Heart right ventricle (tissue), 16 donors: ENCODE data around the gene SYT6. TPM values are rescaled to one million over a fixed set of nuclear protein-coding genes. Genes with fewer than 3 reads are reported as not detected.

Experiments used
- ATAC-seq, 8 donors: fragments of 200-7000 bp; cut with Tn5 transposase; one replicate each; pipeline ENCODE4 v1.9.1; 2020; ENCODE audit warnings: mild to moderate bottlenecking in 8 of 8, moderate library complexity in 8 of 8, moderate number of reproducible peaks in 1 of 8
- DNase-seq, 2 donors: peaks; one replicate each; pipeline ENCODE4 v3.0.0-alpha.2; 2020
- H3K27ac ChIP-seq, 10 donors: fragments of 200-600 bp; sonication (generic) in 2 of 10; one replicate each; pipeline versions ENCODE4 v1.5.0 to v1.8.0; 2020 to 2022; ENCODE audit warnings: mild to moderate bottlenecking in 3 of 10
- H3K27me3 ChIP-seq, 7 donors: fragments of 200-600 bp; one replicate each; pipeline ENCODE4 v1.8.0; 2021 to 2022; ENCODE audit warnings: mild to moderate bottlenecking in 2 of 7
- H3K36me3 ChIP-seq, 9 donors: fragments of 200-600 bp; sonication (generic) in 1 of 9; one replicate each; pipeline versions ENCODE4 v1.5.0 to v1.8.0; 2020 to 2022; ENCODE audit warnings: mild to moderate bottlenecking in 2 of 9
- H3K4me1 ChIP-seq, 9 donors: fragments of 200-600 bp; sonication (generic) in 1 of 9; one replicate each; pipeline versions ENCODE4 v1.5.0 to v1.8.0; 2020 to 2022; ENCODE audit warnings: mild to moderate bottlenecking in 4 of 9
- H3K4me3 ChIP-seq, 10 donors: fragments of 200-600 bp; sonication (generic) in 2 of 10; one replicate each; pipeline versions ENCODE4 v1.5.0 to v1.8.0; 2020 to 2022; ENCODE audit warnings: mild to moderate bottlenecking in 7 of 10, moderate library complexity in 2 of 10
- H3K9me3 ChIP-seq, 11 donors: fragments of 200-600 bp in 10 of 11; sonication (generic) in 2 of 11; one replicate each; pipeline versions ENCODE4 v1.5.0 to v1.8.0; 2013 to 2022; ENCODE audit warnings: mild to moderate bottlenecking in 2 of 11, control low read depth in 1 of 11, moderate library complexity in 1 of 11
- CTCF ChIP-seq, 9 donors: fragments of 200-600 bp; sonication (generic) in 2 of 9; IDR thresholded peaks; one replicate each; pipeline versions ENCODE4 v1.5.0 to v1.8.0; 2021 to 2022; ENCODE audit warnings: antibody characterized with exemption in 9 of 9, mild to moderate bottlenecking in 5 of 9, moderate library complexity in 1 of 9
- WGBS, 2 donors: extraction: QIAGEN DNeasy Blood & Tissue Kit; methylation state at CpG; one replicate each; pipeline ENCODE4 v1.1.7; 2013; ENCODE audit warnings: inconsistent platforms in 1 of 2; 5-methylcytosine and 5-hydroxymethylcytosine counted together
- intact Hi-C, 10 donors: fragments of 100-400 bp; cut with DNase I; formaldehyde crosslinking; loops; one replicate each; pipeline versions ENCODE4 v1.11.1 to v1.14.2; 2022
- polyA plus RNA-seq, 2 donors: library from polyadenylated mRNA; stranded (reverse); fragments of 200-250 nt; gene quantifications; one replicate each; pipeline ENCODE4 v1.2.3, GENCODE V29; 2013
- total RNA-seq, 10 donors: library from RNA; stranded (reverse); fragmentation: NEBNext Ultra II Directional in 3 of 10; extraction: Animal tissue kit (Norgen Biotek cat#: 25700) in 3 of 10; gene quantifications; one replicate each; pipeline versions ENCODE4 v1.2.1 to v1.2.4, GENCODE V29; 2021 to 2023
- donor health status: Arrhythmogenic right ventricular cardiomyopathy.
- donor health status: ischemic (EF 13 %, LVEDD 7.1; RV severe dilation, severe dysfunction).
- donor health status: healthy with polysubstance abuse.
- donor health status: DM: no; HTN: yes; CAD: no.
- donor health status: DM: no; HTN: no; CAD: no.
- donor health status: ischemic (EF 25% LVEDD 6.9; RV normal size, moderate dysfunction).
- donor health status: ischemic (EF 25% LVEDD 5.7; RV mildly dilated, moderate dysfunction).
- donor health status: healthy.
- donor health status: DM: yes; HTN: yes; CAD: no.
- donor health status: Ischemic cardiomyopathy.
- donor health status: ischemic (EF 35%, LVEDD 5.7; RV mildly dilated, moderate dysfunction).
- donor health status: nonischemic (EF 11% LVEDD 7.7; RV severe dilation, severe dysfunction).
- donor health status: DM: yes; HTN: yes; CAD: no.
- donor health status: PGD.
- donor health status: ischemic (EF 29% LVEDD 5.4; RV normal size, mild dysfunction).
- donor health status: nonischemic (EF 23%, LVEDD 6.1; RV moderate dilation, normal function).

Gene SYT6
- total and polyA plus RNA-seq, 12 donors, result 0.21 TPM; not detected in 11

GRCh38 chr1:114155706-114156105 is 2.0 kb upstream of the SYT6 start:
- 47 to 62% methylated on average over 8 of the region's 8 CpGs for WGBS, 2 donors
- intact Hi-C loops, result no loop called here
- no peak for ATAC-seq
- Histone ChIP-seq H3K4me3 (no peak overlapping the region), H3K36me3 (no peaks in the 10 kb centered on the region), H3K27ac (no peak overlapping the region), H3K9me3 (no peaks in the 10 kb centered on the region), H3K27me3 (peaks cover 36 to 97% (median 88%) of the 10 kb centered on the region in 7 donors), H3K4me1 (peaks cover 5 to 33% (median 24%) of the 10 kb centered on the region in 9 donors)
- TF ChIP-seq CTCF (IDR thresholded peaks at IDR 0.05), result no peak
- DNase-seq, result no peak

GRCh38 chr1:114154963-114155322 is 1.3 kb upstream of the SYT6 start:
- WGBS, 2 donors, result 8 to 11% methylated on average over 19 of the region's 19 CpGs
- Histone ChIP-seq H3K4me1 (peaks cover 5 to 33% (median 24%) of the 10 kb centered on the region in 9 donors), H3K9me3 (no peaks in the 10 kb centered on the region), H3K36me3 (no peaks in the 10 kb centered on the region), H3K27ac (no peak overlapping the region), H3K4me3 (no peak overlapping the region), H3K27me3 (peaks cover 36 to 97% (median 89%) of the 10 kb centered on the region in 7 donors)
- intact Hi-C loops, result loop anchor here in 1 of 10 donors (5.0 kb wide), 1 partner anchor 122 kb away; no protein-coding TSS in a partner anchor
- ATAC-seq (peak in 4 of 8 donors; percentile 8 to 45 (median 24)), DNase-seq (no peak)
- no peak for TF ChIP-seq CTCF (IDR thresholded peaks at IDR 0.05)

GRCh38 chr1:114154146-114154962 is 685 bp upstream of the SYT6 start:
- Histone ChIP-seq H3K9me3 (no peaks in the 10 kb centered on the region), H3K27me3 (peaks cover 36 to 98% (median 91%) of the 10 kb centered on the region in 7 donors), H3K36me3 (no peaks in the 10 kb centered on the region), H3K27ac (no peak overlapping the region), H3K4me1 (peaks cover 5 to 33% (median 24%) of the 10 kb centered on the region in 9 donors), H3K4me3 (peak overlapping the region in 4 of 10 donors; percentile 51 to 54 (median 54))
- WGBS, 2 donors, result 4 to 6% methylated on average over 41 of the region's 41 CpGs
- ATAC-seq (peak in 1 of 8 donors; percentile 39), DNase-seq (no peak)
- no peak for TF ChIP-seq CTCF (IDR thresholded peaks at IDR 0.05)
- intact Hi-C loops, result loop anchor here in 1 of 10 donors (5.0 kb wide), 1 partner anchor 123 kb away; no protein-coding TSS in a partner anchor

- intact Hi-C loops, result loop anchor here in 1 of 10 donors (5.0 kb wide), 1 partner anchor 125 kb away; no protein-coding TSS in a partner anchor
- ATAC-seq (peak; percentile 63 to 79 (median 71)), DNase-seq (peak; percentile 10 to 49)
- Histone ChIP-seq H3K36me3 (no peaks in the 10 kb centered on the region), H3K27ac (no peak overlapping the region), H3K4me1 (peaks cover 5 to 33% (median 24%) of the 10 kb centered on the region in 9 donors), H3K4me3 (peak overlapping the region; percentile 14 to 54 (median 51)), H3K9me3 (no peaks in the 10 kb centered on the region), H3K27me3 (peaks cover 36 to 99% (median 97%) of the 10 kb centered on the region in 7 donors)
- TF ChIP-seq CTCF (IDR thresholded peaks at IDR 0.05), result peak in 3 of 9 donors; percentile 25 to 37 (median 29)
- 1% methylated on average over 86 to 89 of the region's 89 CpGs for WGBS, 2 donors
These were observed 985 bp downstream of the SYT6 start for GRCh38 chr1:114152508-114153260.
